Stimulated activated CD4-positive, alpha-beta T cell treated with anti-CD3 and anti-CD28 coated beads, TNF-alpha, amount 100 ng/mL, for 24 hours (primary cell): Measurements from ENCODE around the gene ZNF750.

ENCODE experiments used
- DNase-seq, 3 experiments: peaks; one replicate each; pipeline ENCODE4 v3.0.0-alpha.2; 2020; ENCODE audit warnings: low read depth in 3 of 3

The ZNF750 gene

GRCh38 chr17:82872591-82873520, 33.0 kb upstream of the ZNF750 start:
- DNase-seq = no peak

DNA sequence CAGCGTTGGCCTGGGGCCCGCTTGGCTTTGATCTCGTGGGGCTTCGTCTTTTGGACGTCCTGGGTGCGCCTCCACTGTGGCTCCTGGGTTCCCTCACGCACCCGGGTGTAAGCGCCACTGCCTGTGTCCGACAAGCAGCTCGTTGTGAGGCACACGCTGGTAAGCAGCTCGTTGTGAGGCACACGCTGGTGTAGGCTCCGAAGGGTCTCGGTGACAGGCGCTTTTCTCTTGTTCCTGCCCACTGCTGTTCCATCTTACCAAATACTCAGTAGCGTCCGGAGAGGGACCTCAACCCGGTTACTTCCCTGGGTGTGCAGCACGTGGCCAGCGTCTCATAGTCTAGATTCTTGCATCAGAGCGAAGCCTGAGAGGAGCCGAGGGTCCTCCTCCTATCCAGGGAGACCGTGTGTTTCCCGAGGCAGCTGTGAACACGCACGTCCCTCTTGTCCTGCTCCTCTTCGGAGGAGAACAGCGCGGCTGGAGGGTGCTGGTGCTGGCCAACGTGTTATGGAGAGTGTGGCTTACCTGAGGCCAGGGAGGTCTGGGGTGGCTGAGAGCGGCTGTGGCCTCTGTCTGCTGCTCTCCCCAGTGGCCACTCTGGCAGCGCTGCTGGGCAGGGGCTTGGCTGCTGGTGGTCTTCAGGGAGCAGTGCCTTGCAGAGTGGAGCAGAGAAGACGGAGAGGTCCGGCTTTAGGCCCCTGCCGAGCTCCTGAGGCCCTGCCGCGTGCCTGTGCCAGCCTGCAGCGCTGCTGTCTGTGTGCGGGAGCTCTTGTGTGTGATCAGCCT, 32.1 kb upstream of the ZNF750 start:
- DNase-seq = no peak

DNA sequence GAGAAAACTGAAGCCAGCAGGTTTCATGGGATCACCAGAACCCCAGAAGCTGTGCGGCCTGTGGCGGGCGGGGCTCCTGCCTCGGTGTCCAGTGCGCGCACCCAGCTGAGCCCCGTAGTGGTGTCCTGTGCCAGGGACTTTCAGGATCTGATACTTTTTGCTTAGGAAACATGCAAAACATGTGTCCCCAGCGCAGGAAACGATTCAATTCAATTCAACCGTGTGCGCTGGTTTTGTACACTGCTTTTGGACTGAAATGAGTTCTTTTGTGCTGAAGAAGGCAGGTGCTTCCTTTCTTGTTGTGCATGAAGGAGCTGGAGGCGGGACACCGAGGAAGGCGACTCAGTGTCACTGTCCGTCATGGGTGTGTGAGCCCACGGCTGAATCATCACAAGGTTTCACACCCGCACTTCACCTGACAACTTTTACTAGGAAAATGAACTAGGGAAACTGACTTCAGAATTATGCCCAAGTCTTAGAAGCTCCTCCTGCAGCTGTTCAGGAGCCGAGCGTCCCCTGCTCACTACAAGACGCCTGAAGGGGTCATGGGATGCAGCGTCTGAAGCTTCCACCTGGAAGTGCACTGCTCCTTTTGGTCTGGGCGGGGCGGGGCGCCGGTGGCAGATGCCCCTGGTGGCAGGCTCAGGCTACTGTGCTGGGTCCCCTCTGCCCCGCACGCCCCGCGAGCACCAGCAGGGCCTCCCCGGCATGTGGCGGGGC, 31.4 kb upstream of the ZNF750 start:
- DNase-seq = peak in 1 of 3 experiments; percentile 47

DNA sequence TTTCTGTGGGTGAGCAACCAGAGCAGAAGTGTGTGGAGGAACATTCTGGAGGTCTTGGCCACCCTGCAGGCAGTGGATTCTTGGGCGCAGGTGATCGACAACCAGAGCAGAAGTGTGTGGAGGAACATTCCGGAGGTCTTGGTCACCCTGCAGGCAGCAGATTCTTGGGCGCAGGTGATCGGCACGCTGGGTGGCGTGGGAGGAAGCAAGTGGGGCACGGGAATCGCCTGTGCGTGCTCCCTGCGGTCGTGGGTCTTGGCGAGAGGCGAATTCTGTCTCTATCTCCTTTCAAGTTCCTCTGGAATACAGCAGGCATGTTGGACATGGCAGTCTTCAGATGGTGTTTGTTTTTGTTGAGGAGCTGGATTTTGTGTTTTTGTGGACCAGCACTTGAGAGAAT, 30.7 kb upstream of the ZNF750 start:
- DNase-seq = no peak

- no peak for DNase-seq
Measured at GRCh38 chr17:82870091-82870491, 30.3 kb upstream of the ZNF750 start.

DNA sequence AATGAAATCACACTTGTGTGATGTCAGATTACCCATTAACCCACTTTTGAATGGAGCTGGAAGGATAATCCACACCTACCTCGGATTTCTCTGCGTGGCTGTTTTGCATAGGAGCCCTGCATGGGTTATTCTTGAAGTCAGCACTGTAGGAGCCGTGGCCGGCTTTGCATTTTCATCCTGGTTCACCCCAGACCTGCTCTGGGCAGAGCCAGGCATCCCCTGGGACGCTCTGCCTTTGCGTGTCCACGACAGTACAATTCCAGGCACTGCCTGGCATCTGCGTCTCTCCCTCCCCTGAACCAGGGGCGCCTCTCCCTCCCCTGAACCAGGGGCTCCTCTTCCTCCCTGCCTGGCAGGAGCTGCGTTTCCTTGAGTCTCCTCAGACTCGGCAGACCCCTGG, 29.7 kb upstream of the ZNF750 start:
- no peak for DNase-seq

GRCh38 chr17:82868715-82869131, 28.9 kb upstream of the ZNF750 start:
- DNase-seq = no peak

DNA sequence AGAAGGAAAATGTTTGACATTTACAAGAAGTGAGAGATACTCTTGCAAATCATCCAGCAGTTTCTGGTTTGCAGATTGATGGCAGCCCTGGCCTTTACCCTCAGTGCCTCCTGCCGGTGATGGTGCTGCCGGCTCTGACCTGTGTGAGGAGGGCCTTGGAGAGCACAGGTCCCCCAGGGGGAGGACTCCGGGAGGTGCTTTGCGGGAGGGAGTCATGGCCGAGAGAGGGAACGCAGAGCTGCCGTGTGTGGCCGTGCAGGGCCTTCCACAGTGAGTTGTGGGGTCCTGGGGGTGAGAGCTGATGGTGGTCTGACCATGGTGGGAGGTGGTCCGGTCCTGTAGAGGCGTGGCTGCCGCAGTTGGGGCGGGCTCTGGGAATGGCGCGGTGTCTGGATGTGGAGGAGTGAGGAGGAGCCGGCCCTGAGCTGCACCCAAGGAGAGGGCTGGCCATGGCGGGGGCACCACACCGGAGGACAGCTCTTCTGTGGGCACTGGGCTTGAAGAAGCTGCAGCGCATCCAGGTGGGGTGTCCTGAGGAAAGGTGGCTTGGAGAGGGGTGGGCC, 28.0 kb upstream of the ZNF750 start:
- DNase-seq = no peak

GRCh38 chr17:82866590-82867191, 26.9 kb upstream of the ZNF750 start:
- DNase-seq = no peak

GRCh38 chr17:82865774-82866395, 26.1 kb upstream of the ZNF750 start:
- no peak for DNase-seq

DNA sequence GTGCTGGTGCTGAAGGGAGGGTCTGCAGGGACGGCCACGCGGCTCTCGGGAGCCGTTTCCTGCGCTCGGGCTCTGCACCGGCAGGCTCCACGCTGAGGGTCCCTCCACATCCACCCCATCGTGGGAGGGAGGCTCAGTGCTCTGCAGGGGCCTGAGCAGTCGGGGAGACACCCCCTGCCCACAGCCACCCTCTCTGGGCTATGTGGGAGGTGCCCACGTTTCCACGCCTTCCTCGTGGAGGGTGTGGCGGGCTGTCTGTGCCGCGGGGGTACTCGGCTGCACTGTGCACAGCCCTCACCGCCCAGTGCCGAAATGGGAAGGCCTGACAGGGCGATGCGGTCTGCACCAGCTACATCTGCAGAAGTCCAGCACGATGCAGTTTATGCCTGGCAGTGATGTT, 25.5 kb upstream of the ZNF750 start:
- DNase-seq = no peak

DNA sequence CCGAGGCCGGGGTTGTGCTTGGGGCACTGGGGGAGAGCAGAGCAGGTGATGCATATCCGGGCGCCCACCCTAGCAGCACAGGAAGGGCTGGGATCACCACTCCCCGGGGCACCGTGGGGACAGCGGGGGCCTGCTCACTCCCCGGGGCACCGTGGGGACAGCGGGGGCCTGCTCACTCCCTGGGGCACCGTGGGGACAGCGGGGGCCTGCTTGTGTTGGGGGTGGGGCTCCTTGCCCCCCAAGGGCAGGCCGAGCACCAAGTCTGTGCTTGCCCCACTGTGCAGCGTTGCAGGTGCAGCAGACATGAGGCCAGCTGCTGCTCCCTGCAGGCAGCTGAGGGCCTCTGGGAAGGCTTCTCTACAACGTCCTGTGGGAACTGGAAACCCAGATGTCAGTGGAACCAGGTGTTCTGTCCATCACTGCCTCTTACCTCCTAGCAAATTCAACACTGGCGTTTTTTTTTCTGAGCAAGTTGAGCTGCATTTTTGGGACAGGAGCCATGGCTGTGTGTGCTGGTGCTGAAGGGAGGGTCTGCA, 25.0 kb upstream of the ZNF750 start:
- DNase-seq = no peak

DNA sequence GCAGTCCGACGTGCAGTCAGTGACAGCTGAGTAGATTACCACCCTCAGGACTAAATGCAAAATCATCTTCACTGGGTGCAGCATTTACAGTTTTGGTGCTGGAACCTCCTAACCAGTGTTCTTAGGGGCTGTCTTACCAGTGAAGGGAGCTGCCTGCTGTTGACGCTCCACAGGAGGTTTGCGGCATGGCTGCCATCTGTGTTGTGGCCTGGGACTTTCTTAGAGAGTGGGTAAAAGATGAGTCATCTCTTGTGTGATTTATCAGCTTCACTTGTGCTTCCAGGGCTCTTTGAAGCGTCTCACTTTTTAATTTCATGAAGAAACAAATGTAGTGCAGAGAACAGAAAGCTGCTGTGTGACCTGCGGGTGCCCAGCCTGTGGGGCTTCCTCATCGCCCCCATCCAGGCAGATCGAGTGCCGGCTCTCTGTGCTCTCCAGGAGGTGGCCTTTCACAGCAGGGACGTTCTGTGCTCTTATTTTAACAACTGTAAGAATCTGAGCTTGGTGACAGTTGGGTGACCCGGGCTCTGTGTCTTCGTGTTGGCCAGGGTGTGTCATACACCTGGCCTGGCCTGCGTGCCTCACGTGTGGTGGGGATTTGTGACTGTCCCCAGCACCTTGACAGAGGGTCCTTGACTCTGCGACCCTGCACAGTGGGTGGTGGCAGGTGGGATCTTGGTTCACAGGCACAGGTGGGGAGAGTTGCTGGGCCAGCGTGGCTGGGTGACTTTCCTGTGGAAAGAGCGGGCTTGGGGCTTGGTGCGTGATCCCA, 24.3 kb upstream of the ZNF750 start:
- DNase-seq = peak; percentile 67 to 82 (median 71)

DNA sequence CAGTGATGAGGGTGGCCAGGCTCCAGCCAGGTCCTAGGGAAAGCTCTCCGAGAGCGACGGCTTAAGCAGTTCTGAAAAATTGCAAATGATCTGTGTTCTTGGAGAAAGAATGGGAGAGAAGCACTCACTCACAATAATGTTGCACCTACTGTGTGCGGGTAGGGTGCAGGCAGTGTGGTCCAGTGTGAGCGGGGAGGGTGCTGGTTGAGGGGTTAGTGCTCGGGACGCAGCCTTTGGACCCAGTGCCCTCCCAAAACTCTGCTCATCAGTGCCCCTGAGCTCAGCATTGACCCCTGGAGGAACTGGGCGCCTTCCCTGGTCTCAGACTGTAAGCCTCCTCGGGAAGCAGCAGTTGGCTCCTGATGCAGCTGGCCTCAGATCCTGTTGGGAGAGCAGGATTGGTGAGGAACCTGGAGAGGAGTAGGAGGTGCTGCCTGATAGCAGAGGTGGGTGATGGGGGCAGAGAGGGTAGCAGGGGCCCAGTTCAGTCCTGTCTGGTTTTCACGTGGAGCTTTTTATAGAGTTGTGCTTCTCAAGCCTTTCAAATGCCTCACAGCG, 23.6 kb upstream of the ZNF750 start:
- no peak for DNase-seq

DNA sequence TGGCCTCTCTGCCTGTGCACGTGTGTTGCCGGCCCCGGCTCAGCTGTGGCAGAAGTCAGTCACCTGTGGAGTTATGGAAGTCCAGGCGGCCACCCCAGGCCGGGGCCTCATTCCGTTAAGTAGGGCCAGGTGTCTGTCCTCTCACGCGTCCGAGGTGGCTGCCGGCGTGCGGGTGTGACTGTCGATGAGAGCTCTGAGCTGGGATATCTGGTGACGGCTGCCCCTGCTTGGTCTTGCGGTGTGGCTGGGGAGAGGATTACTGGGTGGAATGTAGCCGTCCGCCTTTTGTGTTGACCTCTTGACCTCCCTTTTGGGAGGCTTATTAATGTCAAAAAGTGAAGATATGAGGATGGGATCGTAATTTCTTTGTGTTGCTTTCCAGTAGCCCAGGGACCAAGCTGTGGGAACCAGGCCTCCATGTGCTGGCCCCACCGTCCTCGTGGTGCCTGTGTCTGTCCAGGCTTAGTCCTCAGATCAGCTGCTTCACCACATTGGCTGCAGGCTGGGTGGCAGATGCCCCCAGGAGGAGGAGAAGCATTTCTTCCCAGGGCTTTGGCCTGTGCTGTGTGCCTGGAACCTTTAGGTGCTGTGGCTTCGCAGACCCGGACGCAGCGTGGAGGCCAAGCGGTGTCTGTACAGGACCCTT, 23.0 kb upstream of the ZNF750 start:
- no peak for DNase-seq

DNA sequence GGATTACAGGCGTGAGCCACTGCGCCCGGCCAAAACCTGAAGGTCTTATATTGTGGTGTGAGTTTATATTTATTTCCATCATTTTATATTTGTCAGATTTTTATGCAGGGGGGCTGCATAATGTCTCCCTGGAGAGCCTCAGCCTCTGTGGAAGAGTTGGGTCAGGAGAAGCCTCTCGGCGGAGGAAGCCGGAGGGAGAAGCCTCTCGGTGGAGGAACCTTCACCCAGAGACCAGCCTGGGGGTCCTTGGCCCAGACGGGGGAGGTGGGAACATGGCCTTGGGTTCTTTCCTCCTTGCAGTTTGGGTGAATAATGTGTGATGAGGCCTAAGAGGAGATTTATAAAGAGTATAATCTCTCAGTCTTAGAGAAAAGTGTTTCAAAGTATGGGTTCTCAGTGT, 22.4 kb upstream of the ZNF750 start:
- DNase-seq = no peak

- no peak for DNase-seq
Measured at GRCh38 chr17:82861393-82861775, 21.6 kb upstream of the ZNF750 start.

DNA sequence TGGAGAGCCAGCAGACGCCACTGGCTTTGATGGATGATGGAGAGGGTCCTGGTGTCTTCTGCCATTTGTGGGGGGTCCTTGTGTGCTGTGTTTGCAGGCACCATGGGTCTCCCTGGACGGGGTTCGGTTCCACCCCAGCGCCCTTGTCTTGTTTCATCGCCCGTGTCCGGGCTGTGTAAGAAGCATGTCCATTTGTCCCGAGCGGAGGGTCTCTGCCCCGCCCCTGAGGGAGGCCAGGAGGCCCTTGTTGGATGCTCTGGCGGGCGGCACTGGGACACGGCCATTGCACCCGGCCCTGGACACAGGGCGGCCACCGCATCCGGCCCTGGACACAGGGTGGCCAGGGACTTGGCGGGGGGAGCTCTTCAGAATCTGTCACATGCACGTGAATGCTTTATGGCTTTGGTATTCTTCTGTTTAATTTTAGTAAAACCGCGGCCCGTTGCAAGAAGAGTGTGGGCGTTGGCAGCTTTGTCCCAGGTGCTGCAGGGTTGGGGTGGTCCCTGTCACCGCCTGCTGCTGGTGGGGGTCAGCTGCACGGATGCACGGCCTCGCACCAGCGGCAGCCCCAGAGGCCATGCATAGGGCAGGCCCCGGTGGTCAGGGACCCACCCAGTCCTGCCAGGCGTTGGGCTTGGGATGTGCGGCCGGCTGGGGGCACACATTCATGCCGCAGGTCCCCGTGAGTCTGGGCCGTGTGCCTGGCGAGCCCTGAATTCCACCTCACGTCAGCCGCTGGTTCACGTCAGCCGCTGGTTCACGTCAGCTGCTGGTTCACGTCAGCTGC, 21.0 kb upstream of the ZNF750 start:
- no peak for DNase-seq
